IMR-90 (cell line): ENCODE results near the gene KCNMB1.

Experiments used
- BHLHE40 ChIP-seq: fragments of 150-350 bp; IDR thresholded peaks from 2 replicates; pipeline ENCODE4 v1.6.1; 2016; ENCODE audit warnings: mild to moderate bottlenecking, low read depth, low read length
- CEBPB ChIP-seq: IDR thresholded peaks from 2 replicates; pipeline ENCODE4 v1.6.1; 2012; ENCODE audit warnings: low read depth, low read length, improper control_type of control experiment
- CHD1 ChIP-seq: IDR thresholded peaks from 2 replicates; pipeline ENCODE4 v1.6.1; 2012; ENCODE audit warnings: low read depth, low read length, improper control_type of control experiment
- CTCF ChIP-seq: conservative IDR thresholded peaks from 2 replicates; pipeline ENCODE4 v1.5.1; 2012; ENCODE audit warnings: mild to moderate bottlenecking, low read depth, low read length, improper control_type of control experiment
- MAFK ChIP-seq: IDR thresholded peaks from 2 replicates; pipeline ENCODE4 v1.6.1; 2012; ENCODE audit warnings: low read depth, low read length, improper control_type of control experiment
- MAZ ChIP-seq: IDR thresholded peaks from 2 replicates; pipeline ENCODE4 v1.6.1; 2012; ENCODE audit warnings: low read depth, mild to moderate bottlenecking, low read length, improper control_type of control experiment, moderate library complexity, borderline replicate concordance
- MXI1 ChIP-seq: IDR thresholded peaks from 2 replicates; pipeline ENCODE4 v1.6.1; 2012; ENCODE audit warnings: low read depth, mild to moderate bottlenecking, low read length, moderate library complexity, borderline replicate concordance
- POLR2A ChIP-seq: IDR thresholded peaks from 2 replicates; pipeline ENCODE4 v1.6.1; 2012; ENCODE audit warnings: mild to moderate bottlenecking, low read depth, low read length
- RAD21 ChIP-seq: IDR thresholded peaks from 2 replicates; pipeline ENCODE4 v1.6.1; 2012; ENCODE audit warnings: low read length, improper control_type of control experiment
- RFX5 ChIP-seq: IDR thresholded peaks from 2 replicates; pipeline ENCODE4 v1.8.0; 2012; ENCODE audit warnings: low read depth, mild to moderate bottlenecking, low read length, moderate library complexity
- SMC3 ChIP-seq: fragments of 150-350 bp; IDR thresholded peaks from 2 replicates; pipeline ENCODE4 v1.6.1; 2016; ENCODE audit warnings: low read depth, mild to moderate bottlenecking, antibody characterized with exemption, low read length, moderate library complexity
- USF2 ChIP-seq: fragments of 150-350 bp; IDR thresholded peaks from 2 replicates; pipeline ENCODE4 v1.6.1; 2017; ENCODE audit warnings: mild to moderate bottlenecking, antibody characterized with exemption, low read length, low read depth

- TF ChIP-seq CTCF (no peak), POLR2A (no peak), RFX5 (no peak), MXI1 (no peak), RAD21 (no peak), USF2 (no peak), MAFK (no peak), MAZ (no peak), CEBPB (no peak), SMC3 (no peak), BHLHE40 (no peak), CHD1 (no peak)
Measured at GRCh38 chr5:170357955-170358444, 31.2 kb downstream of the KCNMB1 start.
